ENCODE measurements around the gene ZNF497.

DNA sequence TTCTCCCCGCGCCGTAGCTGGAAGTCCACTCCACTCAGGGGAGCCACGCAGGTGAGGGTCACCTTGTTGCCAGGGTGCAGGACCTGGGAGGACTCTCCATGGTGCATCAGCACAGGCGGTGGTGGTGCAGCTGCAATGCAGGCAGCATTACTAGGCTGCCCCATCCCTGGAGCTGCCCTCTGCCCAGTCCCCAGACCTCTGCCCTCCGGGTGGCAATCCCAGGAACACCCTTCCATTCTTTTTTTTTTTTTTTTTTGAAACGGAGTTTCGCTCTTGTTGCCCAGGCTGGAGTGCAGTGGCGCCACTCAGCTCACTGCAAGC, 11.0 kb downstream of the ZNF497 start:
- TF ChIP-seq, protein P1, sequence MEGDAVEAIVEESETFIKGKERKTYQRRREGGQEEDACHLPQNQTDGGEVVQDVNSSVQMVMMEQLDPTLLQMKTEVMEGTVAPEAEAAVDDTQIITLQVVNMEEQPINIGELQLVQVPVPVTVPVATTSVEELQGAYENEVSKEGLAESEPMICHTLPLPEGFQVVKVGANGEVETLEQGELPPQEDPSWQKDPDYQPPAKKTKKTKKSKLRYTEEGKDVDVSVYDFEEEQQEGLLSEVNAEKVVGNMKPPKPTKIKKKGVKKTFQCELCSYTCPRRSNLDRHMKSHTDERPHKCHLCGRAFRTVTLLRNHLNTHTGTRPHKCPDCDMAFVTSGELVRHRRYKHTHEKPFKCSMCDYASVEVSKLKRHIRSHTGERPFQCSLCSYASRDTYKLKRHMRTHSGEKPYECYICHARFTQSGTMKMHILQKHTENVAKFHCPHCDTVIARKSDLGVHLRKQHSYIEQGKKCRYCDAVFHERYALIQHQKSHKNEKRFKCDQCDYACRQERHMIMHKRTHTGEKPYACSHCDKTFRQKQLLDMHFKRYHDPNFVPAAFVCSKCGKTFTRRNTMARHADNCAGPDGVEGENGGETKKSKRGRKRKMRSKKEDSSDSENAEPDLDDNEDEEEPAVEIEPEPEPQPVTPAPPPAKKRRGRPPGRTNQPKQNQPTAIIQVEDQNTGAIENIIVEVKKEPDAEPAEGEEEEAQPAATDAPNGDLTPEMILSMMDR (IDR thresholded peaks at IDR 0.05): no peak
- TF ChIP-seq POLR2AphosphoS5 (IDR thresholded peaks at IDR 0.05): no peak

Data from upper lobe of left lung (tissue), 4 donors.